EH (cell line): ENCODE results near the gene PRKCSH.

Experiments used
- DNase-seq: peaks from one replicate; pipeline ENCODE4 v3.0.0-alpha.2; 2015; ENCODE audit warnings: low read depth

Gene PRKCSH

GRCh38 chr19:11478167-11479089 is 43.0 kb downstream of the PRKCSH start:
- DNase-seq = no peak

- no peak for DNase-seq
Measured at GRCh38 chr19:11479090-11479897, 43.9 kb downstream of the PRKCSH start.

GRCh38 chr19:11479898-11480714 is 44.7 kb downstream of the PRKCSH start:
- no peak for DNase-seq

GRCh38 chr19:11480715-11481533 is 45.5 kb downstream of the PRKCSH start, which contains the start of gene ELAVL3:
ELAVL3 (minus strand) TSS chr19:11481046; CDS start chr19:11480608, 438 bp downstream.
- DNase-seq = no peak

- DNase-seq = peak; percentile 81
Measured at GRCh38 chr19:11481534-11482383, 46.3 kb downstream of the PRKCSH start.

GRCh38 chr19:11482384-11483050 is 47.1 kb downstream of the PRKCSH start:
- peak; percentile 74 for DNase-seq

- no peak for DNase-seq
Measured at GRCh38 chr19:11483366-11484111, 48.1 kb downstream of the PRKCSH start.

- DNase-seq = no peak
Measured at GRCh38 chr19:11485245-11485837, 49.9 kb downstream of the PRKCSH start.

GRCh38 chr19:11486661-11487503 is 51.4 kb downstream of the PRKCSH start:
- no peak for DNase-seq

- DNase-seq = no peak
Measured at GRCh38 chr19:11489378-11489777, 53.9 kb downstream of the PRKCSH start.

- no peak for DNase-seq
Measured at GRCh38 chr19:11494634-11495285, 59.3 kb downstream of the PRKCSH start.

GRCh38 chr19:11495481-11495880 is 60.0 kb downstream of the PRKCSH start:
- no peak for DNase-seq

- DNase-seq = no peak
Measured at GRCh38 chr19:11495885-11496284, 60.5 kb downstream of the PRKCSH start.

GRCh38 chr19:11496391-11497163 is 61.1 kb downstream of the PRKCSH start:
- peak; percentile 87 for DNase-seq

- no peak for DNase-seq
Measured at GRCh38 chr19:11499220-11499726, 63.8 kb downstream of the PRKCSH start.

- DNase-seq = no peak
Measured at GRCh38 chr19:11499890-11500420, 64.5 kb downstream of the PRKCSH start.
